ENCODE measurements around the gene SBNO2. TPM values are rescaled to one million over a fixed set of nuclear protein-coding genes. Genes with fewer than 3 reads are reported as not detected.

The SBNO2 gene
- total RNA-seq, 2 experiments from 2014 or later: 26.6 to 43.3 TPM

- CTCF ChIA-PET (ENCODE audit: unreplicated experiment): interaction anchor here (0.6 kb wide), 1 partner anchor 514 kb away, joined by 3 read pairs; no protein-coding TSS in a partner anchor
- TF ChIP-seq CTCF (conservative IDR thresholded peaks at IDR 0.05; ENCODE audit: low read length) (no peak), EZH2phosphoT487 (IDR thresholded peaks at IDR 0.05; ENCODE audit: borderline replicate concordance, low read depth, low read length) (no peak)
- H4K20me1 ChIP-seq (ENCODE audit: insufficient read depth, low read length): no peaks in the 10 kb centered on the region; the same call in 1 of the 2 replicates
- peaks cover 40% of the 10 kb centered on the region; the same call in 1 of the 2 replicates for H3K36me3 ChIP-seq (ENCODE audit: insufficient read depth, low read length)
- peaks cover 18% of the 10 kb centered on the region for H3K4me1 ChIP-seq (ENCODE audit: insufficient read depth, low read length, poor library complexity, severe bottlenecking)
- H3K9me2 ChIP-seq (ENCODE audit: insufficient read depth, low read length): no peaks in the 10 kb centered on the region
- no peak overlapping the region for H3K4me2 ChIP-seq (ENCODE audit: low read length)
- H3K4me3 ChIP-seq (ENCODE audit: low read depth, low read length, poor library complexity, severe bottlenecking): no peak overlapping the region
- no peaks in the 10 kb centered on the region for H3K9me3 ChIP-seq (ENCODE audit: low read length)
- no TSS peak for BruUV-seq (replicated peaks)
- no peak overlapping the region for H2AFZ ChIP-seq (ENCODE audit: low read length)
- H3K27ac ChIP-seq (ENCODE audit: low read depth, low read length, poor library complexity, severe bottlenecking): no peak overlapping the region
- POLR2A ChIA-PET: no interaction called here
- intact Hi-C loops (cut with micrococcal nuclease; ENCODE audit: unreplicated experiment): no loop called here
- DNase-seq (ENCODE audit: low spot score): no peak
- no peaks in the 10 kb centered on the region for H3K79me2 ChIP-seq (ENCODE audit: insufficient read depth, low read depth, low read length)
These were observed 46.9 kb downstream of the SBNO2 start for GRCh38 chr19:1126984-1127760.

GRCh38 chr19:1125601-1126467, 48.2 kb downstream of the SBNO2 start:
- POLR2A ChIA-PET: no interaction called here
- no peaks in the 10 kb centered on the region for H3K9me3 ChIP-seq (ENCODE audit: low read length)
- no peak overlapping the region for H2AFZ ChIP-seq (ENCODE audit: low read length)
- CTCF ChIA-PET (ENCODE audit: unreplicated experiment): no interaction called here
- H4K20me1 ChIP-seq (ENCODE audit: insufficient read depth, low read length): no peaks in the 10 kb centered on the region; the same call in 1 of the 2 replicates
- H3K79me2 ChIP-seq (ENCODE audit: insufficient read depth, low read depth, low read length): no peaks in the 10 kb centered on the region
- H3K4me2 ChIP-seq (ENCODE audit: low read length): no peak overlapping the region
- no TSS peak for BruUV-seq (replicated peaks)
- peaks cover 53% of the 10 kb centered on the region for H3K36me3 ChIP-seq (ENCODE audit: insufficient read depth, low read length)
- H3K4me1 ChIP-seq (ENCODE audit: insufficient read depth, low read length, poor library complexity, severe bottlenecking): peaks cover 6% of the 10 kb centered on the region
- H3K4me3 ChIP-seq (ENCODE audit: low read depth, low read length, poor library complexity, severe bottlenecking): no peak overlapping the region
- H3K9me2 ChIP-seq (ENCODE audit: insufficient read depth, low read length): no peaks in the 10 kb centered on the region
- H3K27ac ChIP-seq (ENCODE audit: low read depth, low read length, poor library complexity, severe bottlenecking): no peak overlapping the region
- TF ChIP-seq EZH2phosphoT487 (IDR thresholded peaks at IDR 0.05; ENCODE audit: borderline replicate concordance, low read depth, low read length): no peak
- TF ChIP-seq CTCF (conservative IDR thresholded peaks at IDR 0.05; ENCODE audit: low read length): no peak
- DNase-seq (ENCODE audit: low spot score): no peak
- intact Hi-C loops (cut with micrococcal nuclease; ENCODE audit: unreplicated experiment): no loop called here
